Urinary bladder (tissue), 4 donors: Measurements from ENCODE around the gene SORBS1. TPM values are rescaled to one million over a fixed set of nuclear protein-coding genes. Genes with fewer than 3 reads are reported as not detected.

ENCODE experiments used
- DNase-seq: peaks from one replicate; pipeline ENCODE4 v3.0.0-alpha.2; 2015; ENCODE audit errors: extremely low spot score
- H3K27ac ChIP-seq: one replicate; pipeline ENCODE4 v1.5.1; 2013; ENCODE audit warnings: low read depth, mild to moderate bottlenecking, moderate library complexity
- H3K36me3 ChIP-seq: one replicate; pipeline ENCODE4 v1.6.1; 2013; ENCODE audit warnings: mild to moderate bottlenecking, moderate library complexity; ENCODE audit not compliant: insufficient read depth
- H3K4me1 ChIP-seq: one replicate; pipeline ENCODE4 v1.6.1; 2013; ENCODE audit warnings: mild to moderate bottlenecking, moderate library complexity; ENCODE audit not compliant: insufficient read depth
- H3K4me3 ChIP-seq: one replicate; pipeline ENCODE4 v1.5.1; 2013; ENCODE audit warnings: low read depth, low read length
- WGBS: extraction: QIAGEN DNeasy Blood & Tissue Kit; methylation state at CpG from one replicate; pipeline ENCODE4 v1.1.7; 2013; 5-methylcytosine and 5-hydroxymethylcytosine counted together
- polyA plus RNA-seq: library from polyadenylated mRNA; stranded (reverse); fragments of 200-250 nt; gene quantifications from one replicate; pipeline ENCODE4 v1.2.3, GENCODE V29; 2013
- total RNA-seq: library from RNA; depleted of rRNA; stranded (reverse); fragments of >200 nt; gene quantifications from one replicate; pipeline ENCODE4 v1.2.3, GENCODE V29; 2014
- donor health status: healthy with polysubstance abuse.
- donor health status: healthy.

SORBS1 gene
- total and polyA plus RNA-seq, 2 donors: 297 to 697 TPM

GRCh38 chr10:95291365-95292039 is 269.7 kb downstream of the SORBS1 start:
- Histone ChIP-seq H3K36me3 (no peaks in the 10 kb centered on the region), H3K27ac (peak overlapping the region; percentile 65), H3K4me1 (peaks cover 1% of the 10 kb centered on the region), H3K4me3 (peak overlapping the region; percentile 79)
- 68% methylated on average over 19 of the region's 19 CpGs for WGBS
- no peak for DNase-seq

- Histone ChIP-seq H3K27ac (peak within 1 kb of the TSS; percentile 92), H3K4me1 (peaks cover 1% of the 10 kb centered on the region), H3K36me3 (no peaks in the 10 kb centered on the region), H3K4me3 (peak within 1 kb of the TSS; percentile 79)
- WGBS: 1% methylated on average over 117 of the region's 119 CpGs
- no peak for DNase-seq
Observed at GRCh38 chr10:95290461-95291364, 270.5 kb downstream of the SORBS1 start, which contains the start of gene PDLIM1. Gene PDLIM1, minus strand, starts transcription at chr10:95291003. Its CDS starts 88 bp downstream, at chr10:95290915.

- H3K4me1 ChIP-seq: peaks cover 1% of the 10 kb centered on the region
- no peak for DNase-seq
- 32% methylated on average over 14 of the region's 14 CpGs for WGBS
- no peaks in the 10 kb centered on the region for H3K36me3 ChIP-seq
- H3K27ac ChIP-seq: peak overlapping the region; percentile 92
- H3K4me3 ChIP-seq: peak overlapping the region; percentile 79
Observed at GRCh38 chr10:95289921-95290421, 271.2 kb downstream of the SORBS1 start.

- 77% methylated on average over 12 of the region's 12 CpGs for WGBS
- DNase-seq: no peak
Observed at GRCh38 chr10:95289003-95289920, 271.9 kb downstream of the SORBS1 start.

GRCh38 chr10:95288303-95288702 is 272.9 kb downstream of the SORBS1 start:
- H3K4me1 ChIP-seq: peaks cover 1% of the 10 kb centered on the region
- WGBS: 73% methylated on average over 1 of the region's 1 CpG

More at GRCh38 chr10:95289003-95289920, 271.9 kb downstream of the SORBS1 start:
- H3K4me1 ChIP-seq: peaks cover 1% of the 10 kb centered on the region
- peak overlapping the region; percentile 92 for H3K27ac ChIP-seq
- H3K36me3 ChIP-seq: no peaks in the 10 kb centered on the region
- peak overlapping the region; percentile 79 for H3K4me3 ChIP-seq

GRCh38 chr10:95287281-95287680 is 273.9 kb downstream of the SORBS1 start:
- H3K27ac ChIP-seq: no peak overlapping the region
- WGBS: 63% methylated on average over 3 of the region's 3 CpGs
- no peak overlapping the region for H3K4me3 ChIP-seq
- peaks cover 1% of the 10 kb centered on the region for H3K4me1 ChIP-seq
- no peak for DNase-seq
- H3K36me3 ChIP-seq: no peaks in the 10 kb centered on the region

More at GRCh38 chr10:95288303-95288702, 272.9 kb downstream of the SORBS1 start:
- Histone ChIP-seq H3K27ac (no peak overlapping the region), H3K36me3 (no peaks in the 10 kb centered on the region), H3K4me3 (no peak overlapping the region)
- DNase-seq: no peak

- Histone ChIP-seq H3K4me3 (no peak overlapping the region), H3K36me3 (no peaks in the 10 kb centered on the region), H3K27ac (no peak overlapping the region), H3K4me1 (peaks cover 1% of the 10 kb centered on the region)
- DNase-seq: no peak
- WGBS: 45% methylated on average over 1 of the region's 1 CpG
Observed at GRCh38 chr10:95286707-95287106, 274.5 kb downstream of the SORBS1 start.

GRCh38 chr10:95285556-95285955 is 275.6 kb downstream of the SORBS1 start:
- Histone ChIP-seq H3K4me1 (peaks cover 3% of the 10 kb centered on the region), H3K36me3 (no peaks in the 10 kb centered on the region), H3K27ac (no peak overlapping the region), H3K4me3 (no peak overlapping the region)
- no peak for DNase-seq
- 85% methylated on average over 2 of the region's 2 CpGs for WGBS

GRCh38 chr10:95284807-95285206 is 276.4 kb downstream of the SORBS1 start:
- Histone ChIP-seq H3K4me1 (peaks cover 3% of the 10 kb centered on the region), H3K36me3 (no peaks in the 10 kb centered on the region), H3K4me3 (no peak overlapping the region), H3K27ac (no peak overlapping the region)
- no peak for DNase-seq
- 91% methylated on average over 3 of the region's 3 CpGs for WGBS

- WGBS: 72% methylated on average over 3 of the region's 3 CpGs
- Histone ChIP-seq H3K4me3 (no peak overlapping the region), H3K4me1 (peaks cover 2% of the 10 kb centered on the region), H3K27ac (no peak overlapping the region), H3K36me3 (no peaks in the 10 kb centered on the region)
- no peak for DNase-seq
Observed at GRCh38 chr10:95282107-95282506, 279.1 kb downstream of the SORBS1 start.

- Histone ChIP-seq H3K27ac (no peak overlapping the region), H3K4me1 (peaks cover 2% of the 10 kb centered on the region), H3K36me3 (no peaks in the 10 kb centered on the region), H3K4me3 (no peak overlapping the region)
- WGBS: 92% methylated on average over 2 of the region's 2 CpGs
- no peak for DNase-seq
Observed at GRCh38 chr10:95281206-95281605, 280.0 kb downstream of the SORBS1 start.

GRCh38 chr10:95280637-95281036 is 280.5 kb downstream of the SORBS1 start:
- no peak for DNase-seq
- Histone ChIP-seq H3K36me3 (no peaks in the 10 kb centered on the region), H3K4me1 (peaks cover 2% of the 10 kb centered on the region), H3K27ac (peak overlapping the region; percentile 27), H3K4me3 (no peak overlapping the region)
- 46% methylated on average over 2 of the region's 2 CpGs for WGBS
